GM12801 (cell line): ENCODE results near the gene CSH1.
"Not testable (repeated sequence)": the region's sequence is repeated elsewhere in the genome, so short reads cannot be mapped to it uniquely, and the experiment has no call there.

Experiments used
- CTCF ChIP-seq: IDR thresholded peaks from one replicate; pipeline ENCODE4 v1.5.1; 2011; ENCODE audit warnings: control low read depth; ENCODE audit not compliant: insufficient read length; ENCODE audit errors: extremely low read depth

CSH1 gene

GRCh38 chr17:63928172-63928666 lies 31.8 kb upstream of the CSH1 start:
- TF ChIP-seq CTCF = no peak

- no peak for TF ChIP-seq CTCF
These were observed 31.2 kb upstream of the CSH1 start for GRCh38 chr17:63927464-63928171.

GRCh38 chr17:63926164-63926563 lies 29.8 kb upstream of the CSH1 start:
- TF ChIP-seq CTCF = no peak

GRCh38 chr17:63925615-63926014 lies 29.2 kb upstream of the CSH1 start:
- TF ChIP-seq CTCF = no peak

GRCh38 chr17:63919311-63919723 lies 22.9 kb upstream of the CSH1 start:
- TF ChIP-seq CTCF = peak; percentile 31

GRCh38 chr17:63918789-63919305 lies 22.5 kb upstream of the CSH1 start, which contains the start of gene GH1:
Gene GH1, minus strand, starts transcription at chr17:63918839. Its CDS starts 63 bp downstream, at chr17:63918776.
- not testable (repeated sequence) for TF ChIP-seq CTCF

GRCh38 chr17:63918305-63918704 lies 21.9 kb upstream of the CSH1 start:
- TF ChIP-seq CTCF = no peak
